DOHH2 (cell line): ENCODE results near the gene CRYBG3.

ENCODE experiments used
- H3F3A ChIP-seq: fragments of 200-600 bp; sonication (generic), shearing (Covaris generic); 2 replicates; pipeline ENCODE4 v1.6.0; 2016; ENCODE audit warnings: antibody characterized with exemption, mild to moderate bottlenecking; ENCODE audit not compliant: control insufficient read depth, insufficient read depth
- H3K27ac ChIP-seq: fragments of 200-600 bp; sonication (generic); 2 replicates; pipeline ENCODE4 v1.5.1; 2014; ENCODE audit warnings: low read depth, mild to moderate bottlenecking, low read length, moderate library complexity
- H3K27me3 ChIP-seq: fragments of 200-600 bp; sonication (generic); 2 replicates; pipeline ENCODE4 v1.6.1; 2014; ENCODE audit warnings: mild to moderate bottlenecking, low read length, mixed read lengths; ENCODE audit not compliant: control insufficient read depth
- H3K36me3 ChIP-seq: fragments of 200-600 bp; sonication (generic); 2 replicates; pipeline ENCODE4 v1.6.1; 2014; ENCODE audit warnings: mild to moderate bottlenecking, low read length, moderate library complexity, mixed read lengths; ENCODE audit not compliant: control insufficient read depth
- H3K4me1 ChIP-seq: fragments of 200-600 bp; sonication (generic); 2 replicates; pipeline ENCODE4 v1.6.1; 2014; ENCODE audit warnings: mild to moderate bottlenecking, low read length, mixed read lengths; ENCODE audit not compliant: control insufficient read depth
- H3K4me2 ChIP-seq: fragments of 200-600 bp; sonication (generic); 2 replicates; pipeline ENCODE4 v1.6.0; 2014; ENCODE audit warnings: mild to moderate bottlenecking, low read length, moderate library complexity
- H3K4me3 ChIP-seq: fragments of 200-600 bp; sonication (generic); 2 replicates; pipeline ENCODE4 v1.5.1; 2014; ENCODE audit warnings: mild to moderate bottlenecking, low read length, mixed read lengths
- H3K79me2 ChIP-seq: fragments of 200-600 bp; sonication (generic); 2 replicates; pipeline ENCODE4 v1.6.1; 2014; ENCODE audit warnings: mild to moderate bottlenecking, low read length, mixed read lengths; ENCODE audit not compliant: control insufficient read depth
- H3K9me2 ChIP-seq: fragments of 200-600 bp; sonication (generic); replicated peaks from 2 replicates; pipeline ENCODE4 v1.6.1; 2014; ENCODE audit warnings: mild to moderate bottlenecking, low read length, mixed read lengths; ENCODE audit not compliant: control insufficient read depth
- H3K9me3 ChIP-seq: fragments of 200-600 bp; sonication (generic); 2 replicates; pipeline ENCODE4 v1.6.1; 2014; ENCODE audit warnings: antibody characterized with exemption, low read length, mixed read lengths; ENCODE audit not compliant: control insufficient read depth, insufficient read depth
- H4K20me1 ChIP-seq: fragments of 200-600 bp; sonication (generic); 2 replicates; pipeline ENCODE4 v1.6.0; 2014; ENCODE audit warnings: low read depth, mild to moderate bottlenecking, antibody characterized with exemption, low read length, moderate library complexity; ENCODE audit not compliant: control insufficient read depth, insufficient read depth
- CTCF ChIP-seq: fragments of 200-600 bp; sonication (generic); IDR thresholded peaks from one replicate; pipeline ENCODE4 v1.5.1; 2014; ENCODE audit warnings: antibody characterized with exemption, mild to moderate bottlenecking, low read depth, low read length; ENCODE audit not compliant: poor library complexity, severe bottlenecking
- EZH2phosphoT487 ChIP-seq: fragments of 200-600 bp; sonication (generic); IDR thresholded peaks from 2 replicates; pipeline ENCODE4 v1.6.1; 2017; ENCODE audit warnings: borderline replicate concordance, mild to moderate bottlenecking, antibody characterized with exemption, low read length, moderate library complexity, mixed read lengths

The CRYBG3 gene

GRCh38 chr3:97871801-97872524, 50.2 kb downstream of the CRYBG3 start:
- no peak overlapping the region for H3K27ac ChIP-seq

GRCh38 chr3:97872525-97873042, 50.8 kb downstream of the CRYBG3 start:
- Histone ChIP-seq H4K20me1 (no peaks in the 10 kb centered on the region), H3K9me3 (no peaks in the 10 kb centered on the region), H3K36me3 (no peaks in the 10 kb centered on the region), H3K27me3 (no peaks in the 10 kb centered on the region), H3K4me3 (no peak overlapping the region), H3K4me2 (no peak overlapping the region), H3K79me2 (no peaks in the 10 kb centered on the region), H3K4me1 (no peaks in the 10 kb centered on the region), H3F3A (no peaks in the 10 kb centered on the region), H3K9me2 (no peaks in the 10 kb centered on the region), H3K27ac (no peak overlapping the region)
- TF ChIP-seq CTCF = no peak
- no peak for TF ChIP-seq EZH2phosphoT487

More at GRCh38 chr3:97871801-97872524, 50.2 kb downstream of the CRYBG3 start:
- Histone ChIP-seq H3F3A (no peaks in the 10 kb centered on the region), H3K4me3 (no peak overlapping the region), H4K20me1 (no peaks in the 10 kb centered on the region), H3K36me3 (no peaks in the 10 kb centered on the region), H3K79me2 (no peaks in the 10 kb centered on the region), H3K9me2 (no peaks in the 10 kb centered on the region), H3K4me2 (no peak overlapping the region), H3K9me3 (no peaks in the 10 kb centered on the region), H3K4me1 (no peaks in the 10 kb centered on the region), H3K27me3 (no peaks in the 10 kb centered on the region)
- no peak for TF ChIP-seq CTCF
- no peak for TF ChIP-seq EZH2phosphoT487

GRCh38 chr3:97880267-97880666, 58.5 kb downstream of the CRYBG3 start:
- H3F3A ChIP-seq = no peaks in the 10 kb centered on the region
- no peak overlapping the region for H3K4me2 ChIP-seq
- no peaks in the 10 kb centered on the region for H3K9me2 ChIP-seq
- no peaks in the 10 kb centered on the region for H4K20me1 ChIP-seq
- no peaks in the 10 kb centered on the region for H3K4me1 ChIP-seq
- no peaks in the 10 kb centered on the region for H3K36me3 ChIP-seq
- no peaks in the 10 kb centered on the region for H3K27me3 ChIP-seq
- H3K4me3 ChIP-seq = no peak overlapping the region
- TF ChIP-seq CTCF = no peak
- no peak for TF ChIP-seq EZH2phosphoT487
- no peak overlapping the region for H3K27ac ChIP-seq
- no peaks in the 10 kb centered on the region for H3K79me2 ChIP-seq
- no peaks in the 10 kb centered on the region for H3K9me3 ChIP-seq
